Testis (tissue), 2 donors: Measurements from ENCODE around the gene LCOR.

ENCODE experiments used
- POLR2A ChIP-seq: fragments of 450-650 bp; IDR thresholded peaks from one replicate; pipeline ENCODE4 v1.6.1; 2017; ENCODE audit warnings: antibody characterized with exemption, mild to moderate bottlenecking, moderate library complexity
- TF ChIP-seq, protein P1 (sequence below), 3 experiments: fragments of 450-650 bp in 2 of 3; fragments of 200-600 bp in 1 of 3; sonication (generic) in 1 of 3; IDR thresholded peaks; one replicate each; pipeline ENCODE4 v1.5.1; 2016 to 2019; ENCODE audit warnings: antibody characterized with exemption in 3 of 3, mild to moderate bottlenecking in 2 of 3, moderate library complexity in 1 of 3

DNA sequence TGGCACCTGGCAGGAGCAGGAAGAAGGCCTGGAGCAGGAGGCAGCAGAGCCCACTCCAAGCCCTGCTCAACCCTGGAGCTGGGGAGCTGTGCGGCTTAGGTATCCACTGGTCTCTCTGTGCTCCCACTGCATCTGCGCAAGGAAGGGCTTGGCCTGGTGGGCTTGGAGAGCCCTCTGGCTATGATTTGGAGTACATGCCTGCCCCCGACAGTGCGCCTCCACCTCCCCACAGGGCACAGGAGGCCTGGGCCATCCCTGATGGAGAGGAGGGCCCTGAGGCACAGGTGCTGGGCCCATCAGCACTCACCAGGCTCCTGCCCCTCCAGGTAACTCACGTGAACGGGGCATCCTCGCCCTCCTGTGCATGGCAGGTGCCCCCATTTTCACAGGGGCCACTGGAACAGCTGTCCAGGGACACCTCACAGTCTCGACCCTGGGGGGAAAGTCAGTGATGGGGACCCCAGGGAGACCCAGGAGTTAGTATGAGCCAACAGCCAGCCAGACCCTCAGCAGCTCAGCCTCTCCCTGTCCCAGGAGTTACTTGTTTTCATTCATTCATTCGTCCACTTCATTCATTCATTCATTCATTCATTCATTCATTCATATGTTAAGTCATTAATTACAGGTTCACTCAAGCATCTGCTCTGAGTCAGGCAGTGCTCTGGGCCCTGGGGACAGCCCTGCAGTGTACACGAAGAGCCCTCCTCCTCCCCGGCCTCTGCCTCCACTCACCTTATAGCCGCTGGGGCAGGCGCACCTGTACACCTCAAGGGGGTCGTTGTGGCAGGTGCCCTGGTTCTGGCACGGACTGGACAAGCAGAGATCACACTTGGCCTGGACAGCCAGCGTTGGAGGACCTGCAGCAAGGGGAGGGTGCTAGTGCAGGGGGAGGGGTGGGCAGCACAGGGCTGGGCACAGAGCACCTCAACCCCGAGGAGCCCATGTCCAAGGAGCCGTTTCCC lies 186.4 kb downstream of the LCOR start:
- no peak for TF ChIP-seq POLR2A
- TF ChIP-seq, protein P1, sequence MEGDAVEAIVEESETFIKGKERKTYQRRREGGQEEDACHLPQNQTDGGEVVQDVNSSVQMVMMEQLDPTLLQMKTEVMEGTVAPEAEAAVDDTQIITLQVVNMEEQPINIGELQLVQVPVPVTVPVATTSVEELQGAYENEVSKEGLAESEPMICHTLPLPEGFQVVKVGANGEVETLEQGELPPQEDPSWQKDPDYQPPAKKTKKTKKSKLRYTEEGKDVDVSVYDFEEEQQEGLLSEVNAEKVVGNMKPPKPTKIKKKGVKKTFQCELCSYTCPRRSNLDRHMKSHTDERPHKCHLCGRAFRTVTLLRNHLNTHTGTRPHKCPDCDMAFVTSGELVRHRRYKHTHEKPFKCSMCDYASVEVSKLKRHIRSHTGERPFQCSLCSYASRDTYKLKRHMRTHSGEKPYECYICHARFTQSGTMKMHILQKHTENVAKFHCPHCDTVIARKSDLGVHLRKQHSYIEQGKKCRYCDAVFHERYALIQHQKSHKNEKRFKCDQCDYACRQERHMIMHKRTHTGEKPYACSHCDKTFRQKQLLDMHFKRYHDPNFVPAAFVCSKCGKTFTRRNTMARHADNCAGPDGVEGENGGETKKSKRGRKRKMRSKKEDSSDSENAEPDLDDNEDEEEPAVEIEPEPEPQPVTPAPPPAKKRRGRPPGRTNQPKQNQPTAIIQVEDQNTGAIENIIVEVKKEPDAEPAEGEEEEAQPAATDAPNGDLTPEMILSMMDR (IDR thresholded peaks at IDR 0.05), result no peak
